Endodermal cell (in vitro differentiated cells): ENCODE data around the gene NAA50. TPM values are rescaled to one million over a fixed set of nuclear protein-coding genes. Genes with fewer than 3 reads are reported as not detected.

ENCODE experiments used
- DNase-seq: peaks from one replicate; pipeline ENCODE4 v3.0.0-alpha.2; 2017
- H3K27ac ChIP-seq: 2 replicates; pipeline ENCODE4 v1.5.1; 2013; ENCODE audit warnings: mild to moderate bottlenecking, low read depth, low read length, moderate library complexity
- H3K27me3 ChIP-seq: 2 replicates; pipeline ENCODE4 v1.6.1; 2013; ENCODE audit warnings: mild to moderate bottlenecking, low read length, moderate library complexity; ENCODE audit not compliant: insufficient read depth, control insufficient read depth, poor library complexity, severe bottlenecking
- H3K36me3 ChIP-seq: 2 replicates; pipeline ENCODE4 v1.7.0; 2013; ENCODE audit warnings: mild to moderate bottlenecking, low read length, moderate library complexity; ENCODE audit not compliant: control insufficient read depth, insufficient read depth
- H3K4me1 ChIP-seq: one replicate; pipeline ENCODE4 v1.7.0; 2013; ENCODE audit warnings: low read length; ENCODE audit not compliant: control insufficient read depth, insufficient read depth
- H3K4me3 ChIP-seq: 2 replicates; pipeline ENCODE4 v1.5.1; 2013; ENCODE audit warnings: mild to moderate bottlenecking, low read length, moderate library complexity
- H3K9ac ChIP-seq: 2 replicates; pipeline ENCODE4 v1.6.1; 2013; ENCODE audit warnings: mild to moderate bottlenecking, low read length, moderate library complexity; ENCODE audit not compliant: poor library complexity, severe bottlenecking; ENCODE audit errors: extremely low read depth
- H3K9me3 ChIP-seq: 2 replicates; pipeline ENCODE4 v1.6.1; 2013; ENCODE audit warnings: mild to moderate bottlenecking, low read length, moderate library complexity; ENCODE audit not compliant: control insufficient read depth
- H3K27ac Mint-ChIP-seq: 2 replicates; pipeline ENCODE4 v1.8.0; 2020; ENCODE audit warnings: mixed read lengths
- H3K27me3 Mint-ChIP-seq: 2 replicates; pipeline ENCODE4 v1.8.0; 2021; ENCODE audit warnings: mild to moderate bottlenecking, mixed read lengths; ENCODE audit not compliant: insufficient read depth
- H3K36me3 Mint-ChIP-seq: 2 replicates; pipeline ENCODE4 v1.8.0; 2020; ENCODE audit warnings: low read depth, mixed read lengths
- H3K4me1 Mint-ChIP-seq: 2 replicates; pipeline ENCODE4 v1.8.0; 2020; ENCODE audit warnings: mixed read lengths
- H3K4me3 Mint-ChIP-seq: 2 replicates; pipeline ENCODE4 v1.8.0; 2020; ENCODE audit warnings: mild to moderate bottlenecking, moderate library complexity, mixed read lengths
- H3K9me3 Mint-ChIP-seq: 2 replicates; pipeline ENCODE4 v1.8.0; 2020; ENCODE audit warnings: mild to moderate bottlenecking, mixed read lengths
- CTCF ChIP-seq: fragments of 200-600 bp; sonication (generic); conservative IDR thresholded peaks from 2 replicates; pipeline ENCODE4 v1.5.0; 2021; ENCODE audit warnings: antibody characterized with exemption, mild to moderate bottlenecking
- WGBS, 2 experiments: methylation state at CpG; one replicate each; pipeline versions ENCODE4 v1.1.5 to v1.1.7; 2013; ENCODE audit warnings: missing lambda C conversion rate in 2 of 2, mixed read lengths in 1 of 2; ENCODE audit not compliant: insufficient coverage in 1 of 2, insufficient read length in 1 of 2; 5-methylcytosine and 5-hydroxymethylcytosine counted together
- total RNA-seq, 2 donors: library from RNA; stranded (reverse); fragmentation: NEBNext Ultra II Directional in 1 of 2; extraction: Animal tissue kit (Norgen Biotek cat#: 25700) in 1 of 2; gene quantifications; 2 replicates in 1 of 2; 3 replicates in 1 of 2; pipeline ENCODE4 v1.2.1, GENCODE V29; 2021

The NAA50 gene
- total RNA-seq, 2 donors from 2014 or later = 137 to 150 TPM

DNA sequence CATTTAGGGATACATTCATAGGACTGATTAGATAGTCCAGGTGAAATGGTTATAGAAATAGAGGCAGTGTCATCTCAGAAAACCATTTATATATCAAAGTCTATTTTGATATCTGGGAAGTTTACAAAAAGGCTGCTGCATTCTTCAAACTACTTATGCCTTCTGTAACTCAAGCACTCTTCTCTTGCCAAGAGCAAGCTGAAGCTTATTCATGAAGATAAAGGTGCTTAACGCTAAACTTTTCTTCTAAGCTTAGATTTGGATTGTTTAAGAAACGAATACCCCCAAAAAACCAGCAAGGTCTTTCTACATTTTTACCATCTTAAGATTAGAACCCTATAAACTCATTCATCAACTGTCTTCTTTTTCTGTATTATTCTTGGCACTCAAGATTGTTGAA lies 26.3 kb downstream of the NAA50 start:
- H3K27ac ChIP-seq = no peak overlapping the region
- H3K9me3 ChIP-seq = no peaks in the 10 kb centered on the region
- DNase-seq = no peak
- no peak overlapping the region for H3K4me3 ChIP-seq
- no peak for TF ChIP-seq CTCF
- Mint-ChIP-seq H3K36me3 (peaks cover 48% of the 10 kb centered on the region), H3K4me3 (no peak overlapping the region), H3K27me3 (no peaks in the 10 kb centered on the region), H3K9me3 (no peaks in the 10 kb centered on the region), H3K4me1 (peaks cover under 1% of the 10 kb centered on the region), H3K27ac (no peak overlapping the region)
- no peaks in the 10 kb centered on the region for H3K27me3 ChIP-seq
- no peaks in the 10 kb centered on the region for H3K4me1 ChIP-seq
- 91 to 92% methylated on average over 2 of the region's 2 CpGs for WGBS, 2 experiments
- H3K36me3 ChIP-seq = peaks cover 61% of the 10 kb centered on the region
- no peak overlapping the region for H3K9ac ChIP-seq

- Histone ChIP-seq H3K9ac (no peak overlapping the region), H3K9me3 (no peaks in the 10 kb centered on the region), H3K4me1 (no peaks in the 10 kb centered on the region), H3K4me3 (no peak overlapping the region), H3K27ac (no peak overlapping the region), H3K36me3 (peaks cover 60% of the 10 kb centered on the region), H3K27me3 (no peaks in the 10 kb centered on the region)
- no peak for DNase-seq
- no peak for TF ChIP-seq CTCF
- 100% methylated on average over 1 of the region's 1 CpG; no CpG with 5 or more reads in 1 of the 2 experiments for WGBS, 2 experiments
- H3K9me3 Mint-ChIP-seq = no peaks in the 10 kb centered on the region
- no peak overlapping the region for H3K4me3 Mint-ChIP-seq
- H3K4me1 Mint-ChIP-seq = no peaks in the 10 kb centered on the region
- H3K27ac Mint-ChIP-seq = no peak overlapping the region
- H3K27me3 Mint-ChIP-seq = no peaks in the 10 kb centered on the region
- H3K36me3 Mint-ChIP-seq = peaks cover 46% of the 10 kb centered on the region
Measured at GRCh38 chr3:113719294-113719693, 26.8 kb downstream of the NAA50 start.

DNA sequence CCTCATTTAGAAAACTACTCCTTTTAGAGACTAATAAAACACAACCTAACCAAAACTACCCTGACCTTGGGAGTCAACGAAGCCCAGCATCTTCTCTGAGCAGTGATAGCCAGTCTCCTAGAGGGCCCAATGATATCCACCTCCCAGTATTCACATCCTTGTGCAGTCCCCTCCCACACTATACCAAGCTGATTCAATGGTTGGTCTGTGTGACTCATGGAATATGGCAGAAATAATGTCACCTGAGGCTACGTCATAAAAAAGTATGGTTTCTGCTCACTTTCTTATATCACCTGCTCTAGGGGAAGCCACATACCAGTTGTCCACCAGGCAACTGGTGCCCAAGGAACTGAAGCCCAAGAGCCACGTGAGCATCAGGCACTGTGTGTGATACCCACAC lies 28.2 kb downstream of the NAA50 start:
- no peaks in the 10 kb centered on the region for H3K27me3 ChIP-seq
- no peak for TF ChIP-seq CTCF
- DNase-seq = no peak
- peaks cover 47% of the 10 kb centered on the region for H3K36me3 ChIP-seq
- Mint-ChIP-seq H3K36me3 (peaks cover 45% of the 10 kb centered on the region), H3K27ac (no peak overlapping the region), H3K4me1 (no peaks in the 10 kb centered on the region), H3K4me3 (no peak overlapping the region), H3K27me3 (no peaks in the 10 kb centered on the region), H3K9me3 (no peaks in the 10 kb centered on the region)
- H3K27ac ChIP-seq = no peak overlapping the region
- no peak overlapping the region for H3K4me3 ChIP-seq
- no peaks in the 10 kb centered on the region for H3K9me3 ChIP-seq
- H3K9ac ChIP-seq = no peak overlapping the region
- whole genome bisulfite sequencing, 2 experiments = 91 to 100% methylated on average over 2 to 3 of the region's 3 CpGs
- no peaks in the 10 kb centered on the region for H3K4me1 ChIP-seq
